Ishikawa (cell line): Measurements from ENCODE around the gene ARVCF.

Source experiments
- CEBPB ChIP-seq: IDR thresholded peaks from 2 replicates; pipeline ENCODE4 v1.6.1; 2012
- CREB1 ChIP-seq: IDR thresholded peaks from 2 replicates; pipeline ENCODE4 v1.6.1; 2012; ENCODE audit warnings: low read depth
- EGR1 ChIP-seq: IDR thresholded peaks from 2 replicates; pipeline ENCODE4 v1.6.1; 2012
- EP300 ChIP-seq: IDR thresholded peaks from 2 replicates; pipeline ENCODE4 v1.6.1; 2012; ENCODE audit warnings: borderline replicate concordance
- FOXM1 ChIP-seq: IDR thresholded peaks from 2 replicates; pipeline ENCODE4 v1.6.1; 2012; ENCODE audit warnings: low read depth, borderline replicate concordance
- MAX ChIP-seq: IDR thresholded peaks from 2 replicates; pipeline ENCODE4 v1.6.1; 2012
- NFIC ChIP-seq: IDR thresholded peaks from 2 replicates; pipeline ENCODE4 v1.6.1; 2012
- RAD21 ChIP-seq: IDR thresholded peaks from 2 replicates; pipeline ENCODE4 v1.6.1; 2012; ENCODE audit warnings: low read depth
- TAF1 ChIP-seq: IDR thresholded peaks from 2 replicates; pipeline ENCODE4 v1.6.1; 2012; ENCODE audit warnings: low read depth, mild to moderate bottlenecking
- TCF12 ChIP-seq: IDR thresholded peaks from 2 replicates; pipeline ENCODE4 v1.6.1; 2012; ENCODE audit warnings: low read depth
- TEAD4 ChIP-seq: IDR thresholded peaks from 2 replicates; pipeline ENCODE4 v1.6.1; 2012
- YY1 ChIP-seq: IDR thresholded peaks from 2 replicates; pipeline ENCODE4 v1.6.1; 2012; ENCODE audit warnings: low read depth
- ZBTB7A ChIP-seq: IDR thresholded peaks from 2 replicates; pipeline ENCODE4 v1.6.1; 2012; ENCODE audit warnings: low read depth
- TF ChIP-seq, protein P1 (sequence below): IDR thresholded peaks from 2 replicates; pipeline ENCODE4 v1.6.1; 2012; ENCODE audit warnings: low read depth, mild to moderate bottlenecking
- TF ChIP-seq, protein P2 (sequence below): IDR thresholded peaks from 2 replicates; pipeline ENCODE4 v1.6.1; 2012

The ARVCF gene

GRCh38 chr22:20035375-20036083, 18.9 kb upstream of the ARVCF start:
- no peak for TF ChIP-seq EP300
- TF ChIP-seq, protein P1, sequence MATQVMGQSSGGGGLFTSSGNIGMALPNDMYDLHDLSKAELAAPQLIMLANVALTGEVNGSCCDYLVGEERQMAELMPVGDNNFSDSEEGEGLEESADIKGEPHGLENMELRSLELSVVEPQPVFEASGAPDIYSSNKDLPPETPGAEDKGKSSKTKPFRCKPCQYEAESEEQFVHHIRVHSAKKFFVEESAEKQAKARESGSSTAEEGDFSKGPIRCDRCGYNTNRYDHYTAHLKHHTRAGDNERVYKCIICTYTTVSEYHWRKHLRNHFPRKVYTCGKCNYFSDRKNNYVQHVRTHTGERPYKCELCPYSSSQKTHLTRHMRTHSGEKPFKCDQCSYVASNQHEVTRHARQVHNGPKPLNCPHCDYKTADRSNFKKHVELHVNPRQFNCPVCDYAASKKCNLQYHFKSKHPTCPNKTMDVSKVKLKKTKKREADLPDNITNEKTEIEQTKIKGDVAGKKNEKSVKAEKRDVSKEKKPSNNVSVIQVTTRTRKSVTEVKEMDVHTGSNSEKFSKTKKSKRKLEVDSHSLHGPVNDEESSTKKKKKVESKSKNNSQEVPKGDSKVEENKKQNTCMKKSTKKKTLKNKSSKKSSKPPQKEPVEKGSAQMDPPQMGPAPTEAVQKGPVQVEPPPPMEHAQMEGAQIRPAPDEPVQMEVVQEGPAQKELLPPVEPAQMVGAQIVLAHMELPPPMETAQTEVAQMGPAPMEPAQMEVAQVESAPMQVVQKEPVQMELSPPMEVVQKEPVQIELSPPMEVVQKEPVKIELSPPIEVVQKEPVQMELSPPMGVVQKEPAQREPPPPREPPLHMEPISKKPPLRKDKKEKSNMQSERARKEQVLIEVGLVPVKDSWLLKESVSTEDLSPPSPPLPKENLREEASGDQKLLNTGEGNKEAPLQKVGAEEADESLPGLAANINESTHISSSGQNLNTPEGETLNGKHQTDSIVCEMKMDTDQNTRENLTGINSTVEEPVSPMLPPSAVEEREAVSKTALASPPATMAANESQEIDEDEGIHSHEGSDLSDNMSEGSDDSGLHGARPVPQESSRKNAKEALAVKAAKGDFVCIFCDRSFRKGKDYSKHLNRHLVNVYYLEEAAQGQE = no peak
- TF ChIP-seq NFIC = no peak
- no peak for TF ChIP-seq TCF12
- TF ChIP-seq CEBPB = no peak
- TF ChIP-seq TEAD4 = no peak
- TF ChIP-seq EGR1 = no peak
- TF ChIP-seq FOXM1 = no peak
- TF ChIP-seq, protein P2, sequence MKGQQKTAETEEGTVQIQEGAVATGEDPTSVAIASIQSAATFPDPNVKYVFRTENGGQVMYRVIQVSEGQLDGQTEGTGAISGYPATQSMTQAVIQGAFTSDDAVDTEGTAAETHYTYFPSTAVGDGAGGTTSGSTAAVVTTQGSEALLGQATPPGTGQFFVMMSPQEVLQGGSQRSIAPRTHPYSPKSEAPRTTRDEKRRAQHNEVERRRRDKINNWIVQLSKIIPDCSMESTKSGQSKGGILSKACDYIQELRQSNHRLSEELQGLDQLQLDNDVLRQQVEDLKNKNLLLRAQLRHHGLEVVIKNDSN = no peak
- no peak for TF ChIP-seq YY1
- TF ChIP-seq CREB1 = no peak
- no peak for TF ChIP-seq TAF1
- no peak for TF ChIP-seq RAD21
- TF ChIP-seq ZBTB7A = no peak
- TF ChIP-seq MAX = no peak

DNA sequence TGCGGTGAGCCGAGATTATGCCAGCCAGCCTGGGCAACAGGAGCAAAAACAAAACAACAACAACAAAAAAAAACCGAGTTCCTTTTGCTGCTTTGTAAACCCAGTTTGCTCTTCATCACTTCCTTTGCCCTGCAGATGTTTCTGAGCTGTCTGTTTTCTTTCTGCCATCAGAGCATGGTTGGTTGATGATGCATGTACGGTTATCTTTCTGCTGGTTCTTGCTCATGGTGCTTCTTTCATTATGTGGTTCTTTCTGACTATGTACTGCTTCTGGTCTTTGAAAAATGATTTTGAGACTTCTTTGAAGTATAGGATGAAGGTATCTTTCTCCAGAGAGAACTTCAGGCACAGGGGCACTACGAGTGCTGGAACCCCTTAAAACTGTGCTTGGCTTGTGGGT, 17.5 kb upstream of the ARVCF start:
- TF ChIP-seq, protein P1 = no peak
- TF ChIP-seq FOXM1 (no peak), EGR1 (no peak), ZBTB7A (no peak), TCF12 (no peak), NFIC (no peak), TAF1 (no peak), CREB1 (no peak), EP300 (no peak), MAX (no peak), CEBPB (no peak), YY1 (no peak), RAD21 (no peak), TEAD4 (no peak)
- TF ChIP-seq, protein P2 = no peak

DNA sequence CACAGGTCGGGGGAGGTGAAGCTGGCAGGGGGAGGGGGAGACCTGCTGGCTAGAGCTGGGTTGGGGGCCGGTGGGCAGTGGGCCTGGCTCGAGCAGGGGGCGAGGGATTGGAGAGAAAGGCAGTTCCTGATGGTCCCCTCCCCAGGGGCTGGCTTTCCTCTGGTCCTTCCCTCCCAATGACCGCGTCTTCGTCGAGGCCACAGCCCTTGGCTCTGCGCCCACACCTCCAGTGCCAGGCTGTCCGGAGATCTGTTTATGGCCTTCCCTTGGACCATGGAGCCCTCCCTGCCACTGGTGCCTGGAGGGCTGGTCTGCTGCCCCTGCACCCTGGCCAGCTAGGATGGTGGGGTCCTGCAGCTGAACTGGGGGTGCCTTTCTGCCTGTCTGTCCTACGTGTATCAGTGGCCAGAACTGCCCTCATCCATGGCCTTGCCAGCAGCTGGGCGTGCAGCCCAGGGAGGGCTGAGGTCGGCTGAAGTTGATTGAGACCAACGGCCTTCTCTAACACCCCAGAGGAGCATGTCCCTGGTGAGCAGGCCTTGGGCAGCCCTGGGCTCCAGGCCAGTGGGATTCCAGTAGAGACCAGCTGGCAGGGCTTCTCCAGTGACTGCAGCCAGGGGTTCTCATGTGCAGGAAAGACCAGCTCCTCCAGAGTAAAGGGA, 16.6 kb upstream of the ARVCF start:
- TF ChIP-seq FOXM1 (no peak), NFIC (no peak), EGR1 (no peak), TCF12 (no peak), ZBTB7A (no peak), MAX (no peak), CEBPB (no peak), CREB1 (no peak), EP300 (no peak), TAF1 (no peak)
- TF ChIP-seq, protein P1 = no peak
- TF ChIP-seq, protein P2 = no peak
